Stomach (tissue), 9 donors: ENCODE data around the gene NGDN. TPM values are rescaled to one million over a fixed set of nuclear protein-coding genes. Genes with fewer than 3 reads are reported as not detected.
"Not testable (repeated sequence)": the region's sequence is repeated elsewhere in the genome, so short reads cannot be mapped to it uniquely, and the experiment has no call there.

Experiments
- DNase-seq, 2 donors: peaks; one replicate each; pipeline versions ENCODE4 v3.0.0 to v3.0.0-alpha.2; 2013 to 2019
- H3K27ac ChIP-seq, 5 donors: fragments of 200-600 bp in 4 of 5; sonication (generic) in 4 of 5; one replicate each; pipeline ENCODE4 v1.5.1; 2013 to 2019; ENCODE audit warnings: mild to moderate bottlenecking in 1 of 5, moderate library complexity in 1 of 5
- H3K27me3 ChIP-seq, 3 donors: fragments of 200-600 bp; sonication (generic); one replicate each; pipeline ENCODE4 v1.5.1; 2017 to 2019; ENCODE audit warnings: mixed run types in 1 of 3
- H3K36me3 ChIP-seq, 4 donors: fragments of 200-600 bp; sonication (generic); 1 replicate in 3 of 4; 2 replicates in 1 of 4; pipeline ENCODE4 v1.5.1; 2016 to 2019
- H3K4me1 ChIP-seq, 4 donors: fragments of 200-600 bp; sonication (generic); one replicate each; pipeline ENCODE4 v1.5.1; 2016 to 2019
- H3K4me3 ChIP-seq, 4 donors: fragments of 200-600 bp; sonication (generic) in 3 of 4; one replicate each; pipeline ENCODE4 v1.5.1; 2016 to 2019; ENCODE audit warnings: mild to moderate bottlenecking in 1 of 4
- H3K9me3 ChIP-seq, 4 donors: fragments of 200-600 bp; sonication (generic); one replicate each; pipeline ENCODE4 v1.5.1; 2016 to 2019
- CTCF ChIP-seq, 7 experiments: fragments of 450-650 bp in 4 of 7; fragments of 200-600 bp in 3 of 7; sonication (generic) in 3 of 7; IDR thresholded peaks; one replicate each; pipeline ENCODE4 v1.5.1; 2016 to 2019; ENCODE audit warnings: antibody characterized with exemption in 7 of 7, control low read depth in 2 of 7, mild to moderate bottlenecking in 1 of 7
- EP300 ChIP-seq: sonication (generic); formaldehyde crosslinking; IDR thresholded peaks from one replicate; pipeline ENCODE4 v1.6.1; 2017; ENCODE audit warnings: antibody characterized with exemption
- POLR2A ChIP-seq, 4 donors: fragments of 450-650 bp; IDR thresholded peaks; one replicate each; pipeline ENCODE4 v1.6.1; 2016; ENCODE audit warnings: antibody characterized with exemption in 4 of 4, control low read depth in 2 of 4, mild to moderate bottlenecking in 1 of 4, moderate library complexity in 1 of 4
- POLR2AphosphoS5 ChIP-seq, 3 donors: sonication (generic); formaldehyde crosslinking; IDR thresholded peaks; one replicate each; pipeline ENCODE4 v1.6.1; 2016; ENCODE audit warnings: antibody characterized with exemption in 3 of 3
- WGBS, 5 donors: extraction: QIAGEN DNeasy Blood & Tissue Kit in 3 of 5; methylation state at CpG; one replicate each; pipeline versions ENCODE4 v1.1.5 to v1.1.7; 2013 to 2018; 5-methylcytosine and 5-hydroxymethylcytosine counted together
- intact Hi-C: fragments of 100-400 bp; cut with DNase I; formaldehyde crosslinking; loops from one replicate; pipeline ENCODE4 v1.15.1; 2023; ENCODE audit warnings: low total_unique reads
- polyA plus RNA-seq, 3 donors: library from polyadenylated mRNA; stranded (reverse); fragments of 200-250 nt; gene quantifications; one replicate each; pipeline ENCODE4 v1.2.3, GENCODE V29; 2013
- total RNA-seq, 5 donors: library from RNA; depleted of rRNA; stranded (reverse); fragments of >200 nt; gene quantifications; one replicate each; pipeline versions ENCODE4 v1.1.0 to v1.2.3, GENCODE V29; 2014 to 2016
- donor health status: healthy with polysubstance abuse.
- donor health status: Bipolar disorder and iron deficiency.
- donor health status: healthy.

The NGDN gene
- total and polyA plus RNA-seq, 8 donors = 3.5 to 72.7 (median 31.7) TPM

GRCh38 chr14:23425169-23425568 is 44.3 kb upstream of the NGDN start:
- no peak for DNase-seq
- TF ChIP-seq EP300 (no peak), POLR2AphosphoS5 (IDR thresholded peaks at IDR 0.05) (no peak), POLR2A (IDR thresholded peaks at IDR 0.05) (no peak), CTCF (IDR thresholded peaks at IDR 0.05) (no peak)
- intact Hi-C loops = no loop called here
- no peaks in the 10 kb centered on the region for H3K4me1 ChIP-seq
- WGBS, 5 donors = 71 to 85% (median 75%) methylated on average over 10 of the region's 10 CpGs
- no peaks in the 10 kb centered on the region for H3K9me3 ChIP-seq
- H3K4me3 ChIP-seq = no peak overlapping the region
- no peaks in the 10 kb centered on the region for H3K36me3 ChIP-seq
- H3K27me3 ChIP-seq = peaks cover 0 to 10% (median 0%) of the 10 kb centered on the region in 3 donors
- no peak overlapping the region for H3K27ac ChIP-seq

- intact Hi-C loops = not testable (repeated sequence)
Observed at GRCh38 chr14:23425798-23426197, 43.7 kb upstream of the NGDN start.

GRCh38 chr14:23428686-23429495 is 40.6 kb upstream of the NGDN start:
- intact Hi-C loops = no loop called here
- H3K27me3 ChIP-seq = peaks cover 0 to 17% (median 0%) of the 10 kb centered on the region in 3 donors
- WGBS, 5 donors = 84 to 94% (median 89%) methylated on average over 11 to 13 of the region's 13 CpGs
- no peak for DNase-seq
- no peak overlapping the region for H3K4me3 ChIP-seq
- no peaks in the 10 kb centered on the region for H3K4me1 ChIP-seq
- TF ChIP-seq POLR2A (IDR thresholded peaks at IDR 0.05) = no peak
- no peak for TF ChIP-seq POLR2AphosphoS5 (IDR thresholded peaks at IDR 0.05)
- no peak for TF ChIP-seq CTCF (IDR thresholded peaks at IDR 0.05)
- no peak for TF ChIP-seq EP300
- no peaks in the 10 kb centered on the region for H3K36me3 ChIP-seq
- H3K9me3 ChIP-seq = no peaks in the 10 kb centered on the region
- no peak overlapping the region for H3K27ac ChIP-seq

More at GRCh38 chr14:23425798-23426197, 43.7 kb upstream of the NGDN start:
- not testable (repeated sequence) for H3K36me3 ChIP-seq, H3K27ac ChIP-seq, DNase-seq, H3K4me3 ChIP-seq, H3K4me1 ChIP-seq, H3K9me3 ChIP-seq
- 86 to 90% (median 88%) methylated on average over 4 to 6 of the region's 6 CpGs for WGBS, 5 donors
- H3K27me3 ChIP-seq = peaks cover 0 to 10% (median 0%) of the 10 kb centered on the region in 3 donors

GRCh38 chr14:23430016-23430722 is 39.3 kb upstream of the NGDN start:
- Histone ChIP-seq H3K4me3 (no peak overlapping the region), H3K9me3 (no peaks in the 10 kb centered on the region), H3K36me3 (no peaks in the 10 kb centered on the region), H3K27me3 (peaks cover 0 to 17% (median 0%) of the 10 kb centered on the region in 3 donors), H3K4me1 (no peaks in the 10 kb centered on the region), H3K27ac (no peak overlapping the region)
- WGBS, 5 donors = 79 to 81% (median 80%) methylated on average over 9 to 10 of the region's 10 CpGs
- TF ChIP-seq POLR2AphosphoS5 (IDR thresholded peaks at IDR 0.05) = no peak
- no peak for TF ChIP-seq CTCF (IDR thresholded peaks at IDR 0.05)
- TF ChIP-seq EP300 = no peak
- TF ChIP-seq POLR2A (IDR thresholded peaks at IDR 0.05) = no peak
- intact Hi-C loops = no loop called here
- DNase-seq = no peak
